ENCODE data around the gene NTM.

Gene NTM

DNA sequence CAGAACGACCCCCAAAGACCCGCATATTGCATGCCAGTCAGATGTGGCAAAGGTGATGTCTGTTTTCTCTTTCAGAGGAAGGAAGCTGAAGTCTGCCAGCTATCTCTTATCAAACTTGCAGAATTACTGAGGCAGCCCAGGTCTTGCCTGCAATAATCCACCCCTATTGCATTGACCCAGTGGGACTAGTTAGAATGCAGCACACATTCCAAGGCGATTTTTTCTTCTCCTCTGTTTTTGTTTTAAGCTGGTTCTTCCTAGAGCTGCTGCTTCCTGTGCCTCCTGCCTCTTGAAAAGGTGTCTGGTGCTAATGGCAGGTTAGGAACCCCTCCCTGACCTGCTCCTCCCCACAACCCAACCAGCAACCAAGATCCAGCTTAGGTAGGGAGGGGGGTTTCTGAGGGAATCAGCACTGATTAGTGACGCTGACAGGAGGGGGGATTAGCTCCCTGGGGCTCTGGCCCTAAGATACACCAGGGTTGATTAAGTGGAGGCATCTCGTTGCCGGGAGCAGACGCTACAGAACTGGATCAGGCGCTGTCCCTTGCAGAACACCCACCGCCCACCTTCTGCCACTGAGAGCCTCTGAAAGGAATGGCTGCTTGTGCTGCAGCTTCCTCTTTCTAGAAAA, 2.8 kb downstream of the NTM start:
- no peak for DNase-seq

DNA sequence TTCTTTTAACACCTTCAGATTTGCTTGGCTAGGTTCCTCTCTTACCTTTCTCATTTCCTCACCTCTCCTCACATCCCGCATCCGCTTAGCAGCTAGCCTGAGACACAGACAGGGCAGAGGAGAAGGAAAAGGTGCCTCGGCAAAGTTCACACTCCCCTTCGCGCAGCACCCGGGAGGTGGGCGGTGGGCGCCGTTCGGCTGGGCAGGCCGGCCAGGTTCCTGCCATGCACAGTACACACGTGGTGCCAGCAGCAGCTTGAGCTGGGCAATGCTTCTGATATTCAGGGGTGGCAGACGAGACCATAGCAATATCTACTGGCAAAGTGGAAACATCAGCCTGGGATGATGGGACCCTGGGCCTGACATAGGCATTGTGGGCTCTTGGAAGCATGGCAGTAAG, 3.3 kb downstream of the NTM start:
- no peak for DNase-seq

DNA sequence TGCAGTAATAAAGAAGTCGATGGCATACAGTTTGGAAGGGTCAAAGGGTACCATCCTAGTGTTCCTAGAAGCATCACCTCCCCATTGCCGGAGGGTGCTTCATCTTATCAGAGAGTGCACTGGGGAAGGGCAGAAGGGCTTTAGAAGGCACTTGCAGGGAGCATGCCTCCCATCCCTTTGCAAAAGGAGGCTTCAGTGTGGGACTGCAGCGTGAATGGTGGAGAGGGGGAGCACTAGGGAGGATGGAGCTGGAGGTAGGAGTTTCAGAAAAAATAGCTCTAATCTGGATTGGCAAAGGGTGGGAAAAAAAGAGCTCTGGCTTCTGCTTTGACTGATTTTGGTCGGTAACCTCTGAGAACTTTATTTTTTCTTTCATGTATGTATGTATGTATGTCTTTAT, 5.0 kb downstream of the NTM start:
- DNase-seq: no peak

DNA sequence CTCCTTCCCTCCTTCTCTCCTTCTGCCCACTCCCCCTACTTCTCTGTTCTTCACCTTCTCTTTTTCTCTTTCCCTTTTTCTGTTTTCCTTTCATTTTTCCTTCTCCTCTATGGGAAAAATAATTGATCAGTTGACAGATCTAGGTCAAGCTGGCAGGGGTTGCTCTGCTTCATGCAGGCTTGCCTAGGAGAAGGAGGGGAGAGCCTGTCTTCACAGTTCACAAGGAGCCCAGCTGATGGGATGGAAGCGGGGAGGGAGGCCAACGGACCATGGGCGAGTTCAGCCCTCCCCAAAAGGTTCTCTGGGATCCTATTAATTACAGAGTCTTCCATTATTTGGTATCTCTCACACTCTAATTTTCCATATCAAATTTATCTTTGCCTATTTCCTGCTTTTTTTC, 5.5 kb downstream of the NTM start:
- no peak for DNase-seq

DNA sequence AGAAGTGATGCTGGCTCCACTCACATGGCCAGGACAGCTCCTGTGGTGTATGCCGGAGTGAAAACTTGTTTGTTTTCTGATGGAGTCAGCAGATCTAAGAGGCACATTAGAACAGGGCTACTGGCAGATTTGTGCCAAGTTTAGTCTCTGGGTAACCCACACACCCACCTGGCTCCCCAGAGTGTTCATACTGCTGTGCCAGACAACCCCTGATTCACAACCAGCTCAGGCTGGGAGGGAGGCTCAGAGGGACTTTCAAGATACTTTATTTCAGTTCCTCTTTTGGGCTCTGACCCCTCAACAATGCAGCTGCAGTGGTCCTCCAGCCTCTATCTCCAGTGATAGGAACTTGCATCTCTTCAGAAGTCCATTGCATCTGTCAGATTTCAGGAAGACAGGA, 8.5 kb downstream of the NTM start:
- no peak for DNase-seq

DNA sequence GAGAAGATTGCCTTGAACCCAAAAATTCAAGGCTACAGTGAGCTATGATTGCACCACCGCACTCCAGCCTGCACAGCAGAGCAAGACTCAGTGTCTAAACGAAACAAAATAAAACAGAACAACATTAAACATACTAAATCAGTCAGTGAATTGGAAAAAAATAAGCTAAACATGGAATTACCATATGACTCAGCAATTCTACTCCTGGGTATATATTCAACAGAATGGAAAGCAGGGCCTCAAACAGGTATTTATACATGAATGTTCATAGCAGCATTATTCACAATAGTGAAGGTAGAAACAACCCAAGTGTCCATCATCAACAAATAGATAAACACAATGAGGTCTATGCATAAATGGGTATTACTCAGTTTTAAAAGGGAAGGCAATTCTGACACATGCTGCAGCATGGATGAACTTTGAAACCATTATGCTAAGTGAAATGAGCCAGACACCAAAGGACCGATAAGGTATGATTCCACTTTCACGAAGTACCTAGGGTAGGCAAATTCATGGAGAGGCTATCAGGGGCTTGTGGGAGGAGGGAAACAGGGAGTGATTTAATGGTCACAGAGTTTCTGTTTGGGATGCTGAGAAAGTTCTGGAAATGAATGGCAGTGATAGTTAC, 15.5 kb downstream of the NTM start:
- no peak for DNase-seq

DNA sequence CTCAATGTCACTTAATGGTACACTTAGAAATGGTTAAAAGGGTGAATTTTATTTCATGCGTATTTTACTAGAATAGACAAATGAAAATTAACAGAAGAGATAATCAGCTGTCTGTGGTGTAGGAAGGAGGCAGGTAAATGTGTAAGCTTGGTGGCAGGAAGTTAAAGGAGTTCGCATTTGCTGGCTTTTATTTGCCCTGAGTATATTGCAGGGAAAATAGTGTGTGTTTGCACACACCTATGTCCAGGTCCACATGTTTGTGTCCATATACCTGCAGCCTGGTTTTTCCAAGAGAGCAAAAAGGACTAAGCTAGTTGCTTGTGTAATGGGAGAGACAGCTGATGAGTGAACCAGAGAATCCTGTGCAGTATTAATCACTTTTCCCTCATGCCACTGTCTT, 16.0 kb downstream of the NTM start:
- DNase-seq: no peak

DNA sequence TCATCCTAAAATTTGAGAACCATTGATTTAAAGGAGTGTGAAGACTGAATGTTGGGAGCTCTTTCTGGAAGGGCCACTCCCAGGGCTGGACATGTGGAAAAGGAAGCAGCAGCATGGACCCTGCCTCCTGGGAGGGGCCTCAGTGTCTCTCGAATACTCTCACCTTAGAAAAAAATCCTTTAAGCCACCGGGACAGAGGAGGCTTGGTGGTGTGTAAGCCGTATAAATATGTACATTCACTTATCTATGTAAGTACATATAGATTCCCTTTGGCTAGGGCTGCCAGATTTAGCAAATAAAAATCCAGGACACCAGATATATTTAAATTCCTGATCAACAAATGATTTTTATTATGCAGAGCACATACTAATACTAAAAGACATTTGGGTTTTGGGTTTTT, 17.6 kb downstream of the NTM start:
- no peak for DNase-seq

DNA sequence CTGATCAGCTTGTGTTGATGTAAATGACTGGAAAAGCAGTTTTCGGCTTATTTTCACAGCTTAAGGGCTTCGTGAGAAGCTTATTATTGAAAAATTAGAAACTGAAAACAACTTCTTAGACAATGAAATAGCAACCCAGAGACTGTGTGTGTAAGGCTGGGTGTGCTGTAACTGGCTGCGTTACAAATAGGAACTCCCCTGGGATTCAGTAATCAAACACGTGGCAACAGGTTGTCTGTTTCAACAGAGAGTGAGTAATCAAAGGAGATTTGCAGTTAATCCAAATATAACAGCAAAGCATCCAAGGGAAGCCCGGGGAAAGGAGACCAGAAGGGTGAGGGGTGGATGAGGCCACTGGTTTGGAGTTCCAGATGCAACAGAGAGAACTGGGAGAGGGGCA, 19.2 kb downstream of the NTM start:
- DNase-seq: no peak

DNA sequence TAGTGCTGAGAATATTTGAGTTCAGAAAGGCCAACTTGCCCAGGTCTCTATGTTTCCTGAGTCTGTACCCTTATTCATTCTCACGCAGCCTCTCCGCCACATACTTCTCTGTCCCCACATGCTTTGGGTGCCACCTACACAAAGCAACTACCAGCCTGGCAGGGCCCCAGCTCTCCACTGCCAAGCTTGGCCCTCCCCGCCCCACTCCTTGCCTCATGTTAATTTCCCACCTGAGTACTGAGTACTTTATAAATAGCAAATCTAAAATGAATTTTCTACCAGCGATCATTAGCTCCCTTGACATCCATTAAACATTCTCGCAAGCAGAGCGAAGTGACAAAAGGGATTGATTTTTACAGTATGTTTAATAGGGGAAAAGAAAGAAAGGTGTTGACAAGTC, 20.8 kb downstream of the NTM start:
- no peak for DNase-seq

DNA sequence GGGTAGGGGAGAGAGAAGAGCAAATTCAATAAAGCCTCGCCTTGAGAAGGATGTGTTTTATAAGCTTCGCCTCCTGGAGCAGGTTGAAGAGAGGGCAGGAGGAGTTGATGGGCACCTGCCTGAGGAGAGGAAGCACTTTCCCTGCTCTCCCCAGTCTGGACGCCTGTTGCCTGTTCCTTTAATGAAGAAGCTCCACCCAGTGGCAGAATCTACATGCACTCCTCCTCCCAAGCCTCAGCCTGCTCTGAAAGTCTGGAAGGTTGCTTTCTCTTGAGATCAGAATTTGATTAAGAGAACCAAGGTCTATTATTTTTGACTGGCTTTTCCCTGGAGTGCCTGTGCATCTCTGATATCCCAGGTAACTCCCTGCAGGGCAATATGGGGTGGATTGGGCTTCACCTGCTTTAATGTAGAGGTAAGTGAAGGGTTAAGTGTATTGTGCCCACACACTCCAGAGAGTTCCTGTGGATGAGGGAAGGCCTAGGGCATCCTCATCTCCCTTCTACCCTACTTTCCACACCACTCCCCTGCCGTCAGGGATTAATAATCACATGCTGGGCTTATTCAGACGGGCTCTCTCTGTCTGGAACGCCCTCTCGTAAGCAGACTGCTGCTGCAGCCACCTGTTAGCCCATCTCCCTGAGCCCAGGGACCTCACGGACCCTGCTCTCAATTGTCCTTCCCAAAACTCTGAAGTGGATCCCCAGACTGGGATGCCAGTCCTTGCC, 22.3 kb downstream of the NTM start:
- no peak for DNase-seq

DNA sequence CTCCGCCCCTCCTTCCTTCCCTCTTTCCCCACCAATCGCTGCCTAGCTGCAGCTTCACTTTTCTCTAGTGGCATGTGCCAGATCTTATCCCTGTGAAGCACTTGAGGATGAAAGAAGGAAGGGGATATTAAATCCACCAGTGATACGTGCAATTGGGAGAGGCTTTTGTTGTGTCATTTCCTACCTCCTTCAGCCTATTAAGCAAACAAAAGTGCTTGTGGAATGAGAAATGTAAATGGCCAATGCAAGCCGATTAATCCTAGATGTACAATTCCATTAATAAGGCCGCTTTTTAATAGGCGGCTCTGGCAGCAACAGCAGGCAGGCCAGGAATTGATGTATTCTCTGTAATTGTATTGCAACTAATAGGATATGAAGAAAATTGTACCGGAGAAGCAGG, 23.3 kb downstream of the NTM start:
- DNase-seq: no peak

DNA sequence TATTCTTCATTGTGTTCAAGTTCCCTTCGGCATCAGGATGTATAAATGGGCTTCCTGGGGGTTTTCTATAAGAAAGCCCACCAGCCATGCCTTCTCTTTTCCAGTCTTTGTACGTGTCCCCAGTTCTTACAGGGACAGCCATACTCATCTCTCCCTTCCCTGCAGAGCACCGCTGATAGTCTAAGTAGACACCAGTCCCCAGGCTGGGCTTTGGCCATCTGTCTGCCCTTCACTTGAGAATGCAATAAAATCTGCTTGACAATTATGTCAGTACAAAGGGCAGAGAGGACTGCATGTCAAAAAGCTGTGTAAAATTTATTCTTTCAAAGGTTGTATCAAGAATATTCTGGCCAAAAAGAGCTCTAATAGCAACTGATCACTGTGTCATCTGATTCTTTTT, 27.3 kb downstream of the NTM start:
- no peak for DNase-seq

DNA sequence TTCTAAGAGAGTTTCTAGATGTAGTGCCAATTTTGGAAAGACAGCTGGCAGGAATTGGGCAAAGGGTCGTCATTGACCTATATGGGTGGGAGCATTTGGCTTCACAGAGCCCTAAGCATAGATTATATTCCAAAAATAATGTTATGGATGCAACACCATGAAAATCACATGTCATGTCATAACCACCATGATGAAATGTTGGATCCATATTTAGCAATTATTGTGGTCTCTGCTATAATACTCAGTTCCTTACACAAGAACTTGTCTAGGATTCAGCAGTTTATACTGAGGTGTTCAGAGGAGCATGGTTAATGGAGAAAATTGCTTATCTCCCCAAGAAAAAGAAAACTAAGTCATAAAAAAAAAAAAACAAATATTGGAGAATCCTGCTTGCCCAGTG, 31.6 kb downstream of the NTM start:
- no peak for DNase-seq

DNA sequence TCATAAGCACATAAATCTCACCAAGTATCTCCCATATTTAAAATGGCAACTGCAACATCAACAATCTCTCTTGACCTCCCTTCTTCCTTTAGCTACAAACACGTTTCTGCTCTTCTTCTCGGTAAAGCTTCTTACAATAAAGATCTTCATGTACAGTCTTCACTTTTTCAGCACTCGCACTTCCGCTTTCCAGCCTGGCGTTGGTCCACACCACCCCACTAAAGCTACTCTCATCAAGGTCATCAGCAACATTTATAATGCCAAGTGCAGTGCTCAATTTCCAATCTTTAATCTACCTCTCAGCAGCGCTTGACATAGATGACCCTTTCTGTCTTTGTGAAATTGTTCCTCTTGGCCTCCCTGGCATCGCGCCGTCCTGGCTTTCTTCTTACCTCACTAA, 33.6 kb downstream of the NTM start:
- no peak for DNase-seq

DNA sequence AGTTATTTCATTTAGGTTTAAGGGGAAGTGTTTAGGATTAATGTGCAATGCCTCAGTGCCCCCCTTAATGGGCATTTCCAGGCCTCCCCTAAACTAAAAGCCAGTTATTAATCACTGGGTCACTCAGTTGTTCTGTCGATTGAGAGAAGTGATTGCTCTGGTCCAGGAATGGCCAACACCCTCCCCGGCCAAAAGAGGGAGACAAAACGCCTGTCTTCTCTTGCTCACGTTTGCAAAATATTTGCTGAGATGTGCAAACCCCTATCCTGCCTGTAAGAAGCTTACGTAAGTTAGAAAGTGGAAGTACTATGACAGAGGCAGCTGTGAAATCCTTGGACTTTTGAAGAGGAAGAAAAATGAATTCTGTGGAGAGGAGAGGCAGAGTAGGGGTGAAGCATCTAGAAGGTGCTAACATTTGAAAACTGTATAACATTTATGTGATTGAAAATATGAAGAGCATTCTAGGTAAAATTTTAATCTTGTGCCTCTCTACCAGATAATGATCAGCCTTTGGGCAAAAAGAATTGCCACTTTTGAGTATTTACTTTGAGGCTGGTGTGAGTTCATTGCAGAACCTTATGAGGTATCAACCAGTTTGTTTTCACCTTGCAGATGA, 37.7 kb downstream of the NTM start:
- no peak for DNase-seq

DNA sequence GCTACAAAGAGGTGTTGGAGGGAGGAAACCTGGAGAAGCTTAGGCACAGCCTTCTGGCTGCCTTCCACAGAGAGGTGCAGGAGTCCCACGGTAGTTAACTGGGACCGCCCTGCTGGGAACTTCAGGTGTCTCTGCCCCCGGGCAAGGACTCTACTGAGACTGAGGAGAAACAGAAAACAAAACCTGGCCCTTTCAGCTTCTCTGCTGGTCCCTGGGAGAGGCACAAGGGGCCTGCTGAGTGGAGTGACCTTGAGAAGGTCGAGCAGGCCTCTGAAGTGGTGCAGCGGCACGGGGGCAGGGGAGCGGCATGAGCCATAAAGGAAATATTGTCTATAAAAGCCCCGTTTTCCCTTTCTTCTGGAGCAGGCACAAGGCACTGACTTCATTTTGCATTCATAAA, 38.9 kb downstream of the NTM start:
- DNase-seq: no peak

DNA sequence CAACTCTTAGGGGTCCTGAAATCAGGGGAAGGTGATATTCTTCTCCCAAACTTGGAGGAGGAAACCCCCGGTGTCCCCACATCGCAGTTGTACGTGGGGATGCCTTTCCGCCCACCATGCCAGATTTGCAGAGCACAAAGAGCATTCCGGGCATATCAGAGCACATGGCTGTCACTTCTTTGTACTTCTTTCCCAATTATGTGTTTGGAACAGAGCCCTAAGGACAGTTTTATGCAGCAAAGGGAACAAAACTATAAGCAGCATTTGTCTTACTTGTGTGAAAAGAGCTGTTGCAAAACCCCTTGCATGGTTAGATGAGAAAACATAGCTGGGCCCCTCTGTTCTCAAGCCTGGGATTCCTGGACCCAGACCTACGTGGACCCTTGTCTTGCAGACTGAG, 41.2 kb downstream of the NTM start:
- DNase-seq: no peak

DNA sequence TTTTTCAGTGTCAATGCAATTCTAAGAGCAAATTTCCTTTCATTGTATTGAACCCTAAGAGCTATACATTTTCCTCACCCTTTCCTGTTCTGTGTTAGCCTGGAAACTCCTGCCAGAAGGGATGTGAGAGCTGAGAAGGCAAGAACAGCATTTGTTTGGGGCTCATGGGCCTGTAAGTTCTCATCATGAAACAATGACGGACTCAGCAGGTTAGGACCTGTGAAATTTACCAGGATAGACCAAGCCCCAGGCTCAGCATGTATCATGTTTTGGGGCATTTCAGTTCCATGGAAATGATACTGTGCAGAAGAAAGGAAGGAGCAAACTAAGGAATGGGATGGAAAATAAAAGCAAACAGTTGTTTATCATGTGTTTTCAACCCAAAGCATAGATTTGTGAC, 41.6 kb downstream of the NTM start:
- DNase-seq: no peak

DNA sequence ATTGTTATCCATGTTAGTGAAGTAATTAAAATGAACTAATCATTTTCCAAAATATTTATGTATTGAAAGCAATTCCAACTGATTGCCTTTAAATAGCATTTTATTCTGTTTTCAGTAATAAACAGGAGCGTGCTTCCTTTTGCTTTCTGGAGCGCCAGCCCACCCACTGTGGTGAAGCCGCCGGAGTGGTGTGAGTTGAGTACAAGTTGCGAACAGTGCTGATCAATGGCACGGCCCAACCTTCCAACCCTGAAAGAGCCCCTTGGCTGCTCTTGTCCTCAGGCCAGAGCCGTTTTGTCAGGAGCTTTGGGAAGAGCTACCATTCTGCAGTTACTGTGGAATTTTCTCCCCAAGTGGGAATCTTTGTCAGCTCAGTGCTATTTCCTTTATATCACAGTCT, 42.8 kb downstream of the NTM start:
- no peak for DNase-seq

DNA sequence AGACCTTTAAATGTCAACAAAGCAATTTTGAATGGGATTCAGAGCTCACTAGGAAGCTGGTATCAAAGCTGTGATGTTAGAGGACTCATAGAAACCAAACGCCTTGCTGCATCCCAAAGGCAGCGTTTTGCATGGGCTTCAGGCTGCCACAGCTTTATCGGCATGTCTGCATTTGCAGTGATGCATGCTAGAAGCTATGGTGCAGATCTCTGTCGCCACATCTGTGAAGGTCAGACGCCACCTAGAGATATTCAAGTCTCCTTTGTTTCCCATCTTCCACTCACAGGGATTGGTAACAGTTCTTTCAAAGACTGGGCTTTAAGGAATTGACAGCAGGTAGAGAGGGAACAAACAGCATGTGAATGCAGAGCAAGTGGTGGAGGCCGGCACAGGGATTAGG, 47.8 kb downstream of the NTM start:
- DNase-seq: no peak

DNA sequence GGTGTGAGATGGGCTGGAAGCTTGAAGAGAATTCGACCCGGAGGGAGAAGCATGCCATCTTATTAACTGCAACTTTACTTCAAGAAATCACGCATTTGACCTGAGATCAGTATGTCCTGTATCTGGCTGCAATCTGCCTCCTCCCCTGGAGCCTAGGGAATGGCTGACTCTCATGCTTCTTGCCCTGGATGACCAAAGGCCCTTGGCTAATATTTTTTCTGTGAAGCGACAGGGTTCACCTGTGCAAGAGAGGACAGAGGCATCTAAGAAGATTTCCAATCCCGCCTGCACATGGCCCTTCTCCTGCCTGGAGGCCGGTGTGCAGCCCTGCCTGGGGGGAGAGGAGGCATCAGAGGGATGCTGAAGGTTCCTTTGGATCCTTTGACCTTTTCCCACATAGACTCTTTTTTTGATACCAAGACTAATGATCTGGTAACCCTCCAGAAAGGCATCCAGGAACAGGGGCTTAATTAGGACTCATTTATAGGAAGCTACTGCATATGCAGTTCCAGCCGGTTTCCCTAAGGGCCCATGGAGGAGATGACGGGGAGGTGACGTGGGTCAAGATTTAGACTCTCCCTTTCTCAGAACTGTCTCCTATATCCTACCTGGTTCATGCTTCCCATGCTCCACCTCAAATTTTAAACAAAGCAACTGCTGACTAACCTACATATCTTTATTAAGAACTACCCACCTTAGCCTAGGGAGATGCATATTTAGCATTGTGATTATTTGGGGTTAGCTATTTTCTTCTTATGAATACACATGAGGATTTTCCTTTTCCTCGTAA, 50.8 kb downstream of the NTM start:
- DNase-seq: no peak

DNA sequence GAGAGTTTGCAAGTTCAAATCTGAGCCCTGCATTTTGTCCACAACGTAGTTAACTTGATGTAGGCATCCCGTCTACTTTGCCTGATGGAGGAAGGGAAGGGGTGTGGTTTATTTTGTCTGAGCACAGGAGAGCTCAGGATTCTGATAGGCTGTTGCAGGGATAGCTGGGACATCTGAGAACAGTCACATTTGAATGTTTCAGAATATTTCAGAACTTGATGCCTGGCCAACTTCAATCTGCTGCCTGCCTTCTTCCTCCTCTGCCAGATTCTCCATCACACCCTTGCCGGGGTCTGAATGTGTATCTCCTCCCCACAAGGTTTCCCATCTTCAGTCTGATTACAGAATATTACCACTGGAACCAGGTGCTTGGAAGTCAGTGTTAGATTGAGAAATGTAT, 51.6 kb downstream of the NTM start:
- DNase-seq: no peak

DNA sequence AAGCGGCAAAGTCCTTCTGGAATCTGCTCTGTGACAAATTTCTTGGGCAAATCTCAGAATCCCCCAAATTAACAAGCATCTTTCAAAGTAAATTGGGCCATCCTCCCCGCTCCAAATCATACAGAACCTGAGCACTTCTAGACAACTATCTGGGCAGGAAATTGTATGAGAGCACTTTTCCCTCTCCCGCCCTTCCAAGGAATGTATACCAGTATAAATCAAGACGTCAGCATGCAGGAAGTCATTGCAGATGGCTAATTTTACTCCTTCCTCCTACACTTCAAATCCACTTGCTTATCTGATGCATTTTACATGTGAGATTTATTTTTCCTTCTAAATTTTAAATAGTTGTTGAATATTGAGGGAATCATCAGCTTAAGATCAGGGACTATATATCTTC, 52.1 kb downstream of the NTM start:
- DNase-seq: no peak

All from Kasumi-1 (cell line).